GOT3 (cell line): Measurements from ENCODE around the gene ACTL7A.
"Not testable (repeated sequence)": the region's sequence is repeated elsewhere in the genome, so short reads cannot be mapped to it uniquely, and the experiment has no call there.

Experiments
- DNase-seq: peaks from one replicate; lab custom pipeline; 2025; ENCODE audit warnings: mixed read lengths; lab: John Stamatoyannopoulos, UW

ACTL7A gene, protein sequence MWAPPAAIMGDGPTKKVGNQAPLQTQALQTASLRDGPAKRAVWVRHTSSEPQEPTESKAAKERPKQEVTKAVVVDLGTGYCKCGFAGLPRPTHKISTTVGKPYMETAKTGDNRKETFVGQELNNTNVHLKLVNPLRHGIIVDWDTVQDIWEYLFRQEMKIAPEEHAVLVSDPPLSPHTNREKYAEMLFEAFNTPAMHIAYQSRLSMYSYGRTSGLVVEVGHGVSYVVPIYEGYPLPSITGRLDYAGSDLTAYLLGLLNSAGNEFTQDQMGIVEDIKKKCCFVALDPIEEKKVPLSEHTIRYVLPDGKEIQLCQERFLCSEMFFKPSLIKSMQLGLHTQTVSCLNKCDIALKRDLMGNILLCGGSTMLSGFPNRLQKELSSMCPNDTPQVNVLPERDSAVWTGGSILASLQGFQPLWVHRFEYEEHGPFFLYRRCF

DNA sequence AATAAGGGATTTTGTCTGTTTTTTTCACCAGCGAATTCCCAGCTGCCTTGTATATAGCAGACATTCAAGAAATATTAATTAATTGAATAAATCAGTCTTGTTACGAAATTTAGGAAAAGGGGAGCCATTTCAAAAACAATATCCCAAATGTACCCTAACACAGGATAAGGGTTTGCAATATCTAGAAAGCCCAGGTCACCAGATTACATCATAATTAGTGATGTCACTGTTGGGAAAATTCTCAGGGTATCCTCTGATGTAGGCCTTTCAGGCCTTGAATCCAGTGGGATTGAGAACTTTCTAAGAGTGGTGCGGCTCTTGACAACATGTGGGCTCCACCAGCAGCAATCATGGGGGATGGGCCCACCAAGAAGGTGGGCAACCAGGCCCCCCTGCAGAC, at the start of gene ACTL7A:
TSS of gene ACTL7A (plus strand) at position 270 of the 400 bp plus-strand sequence. CDS start at position 327, 57 bp downstream.
- DNase-seq, result no peak

- DNase-seq, result no peak
Observed at GRCh38 chr9:108812396-108813025, 49.6 kb upstream of the ACTL7A start.

DNA sequence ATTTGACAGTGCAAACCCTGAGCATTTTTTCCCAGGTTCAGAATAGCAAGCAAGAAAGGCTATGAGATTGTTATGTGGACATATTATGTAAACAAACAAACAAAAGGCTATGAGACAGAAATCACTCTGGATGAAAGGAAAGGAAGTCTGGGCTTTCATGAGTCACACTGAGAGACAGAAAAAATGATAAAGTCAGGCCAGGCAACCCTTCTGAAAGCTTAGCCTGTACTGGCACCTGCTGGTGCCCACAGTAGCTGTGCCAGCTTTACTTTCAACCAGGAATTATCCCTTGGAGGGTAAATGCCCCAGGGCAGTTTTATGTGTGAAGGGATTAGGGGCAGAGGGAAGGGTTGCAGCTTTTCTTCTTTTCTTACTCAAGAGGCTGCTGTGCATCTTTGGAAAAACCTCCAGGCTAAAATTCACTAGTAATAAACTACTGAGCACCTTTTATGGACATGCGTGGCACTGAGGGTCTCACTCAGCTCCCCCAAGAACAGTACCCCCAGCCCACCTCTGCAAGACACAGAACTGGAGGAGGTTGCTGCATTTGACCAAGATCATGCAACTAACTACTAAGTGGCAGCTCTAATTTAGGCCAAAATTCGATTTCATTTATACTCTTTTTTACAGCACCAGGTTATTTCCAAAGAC, 48.0 kb upstream of the ACTL7A start:
- DNase-seq, result no peak

GRCh38 chr9:108815156-108815555, 46.9 kb upstream of the ACTL7A start:
- no peak for DNase-seq

DNA sequence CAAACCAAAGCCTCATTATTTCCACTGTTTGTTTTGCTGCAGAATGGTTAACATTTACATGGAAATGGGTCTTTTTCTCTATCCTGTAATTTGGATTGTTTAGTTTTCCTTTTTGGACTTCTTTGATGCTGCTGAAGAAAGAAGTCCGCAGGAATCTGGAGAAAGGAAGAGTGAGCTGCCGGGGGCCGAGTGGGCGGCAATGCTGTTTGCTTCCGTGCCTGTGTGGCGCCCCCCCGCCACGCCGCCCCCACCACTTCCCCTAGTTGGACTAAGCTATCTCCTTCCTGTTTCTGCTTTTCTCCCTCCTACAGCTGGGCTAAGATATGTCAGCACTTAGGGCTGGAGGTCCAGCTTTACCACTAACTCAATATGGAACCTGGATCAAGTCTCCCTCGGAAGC, 46.0 kb upstream of the ACTL7A start:
- no peak for DNase-seq

DNA sequence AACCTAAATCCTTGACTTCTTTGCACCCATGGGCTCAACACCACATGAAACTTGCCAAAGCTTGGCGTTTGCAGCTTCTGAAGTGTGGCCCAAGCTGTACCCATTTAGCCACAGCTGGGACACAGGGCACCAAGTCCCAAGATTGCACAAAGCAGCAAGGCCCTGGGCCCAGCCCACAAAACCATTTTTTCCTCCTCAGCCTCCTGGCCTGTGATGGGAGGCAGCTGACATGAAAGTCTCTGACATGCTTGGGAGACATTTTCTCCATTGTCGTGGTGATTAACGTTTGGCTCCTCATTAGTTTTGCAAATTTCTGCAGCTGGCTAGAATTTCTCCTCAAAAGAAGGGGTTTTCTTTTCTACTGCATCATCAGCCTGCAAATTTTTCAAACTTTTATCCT, 38.2 kb upstream of the ACTL7A start:
- DNase-seq, result no peak

DNA sequence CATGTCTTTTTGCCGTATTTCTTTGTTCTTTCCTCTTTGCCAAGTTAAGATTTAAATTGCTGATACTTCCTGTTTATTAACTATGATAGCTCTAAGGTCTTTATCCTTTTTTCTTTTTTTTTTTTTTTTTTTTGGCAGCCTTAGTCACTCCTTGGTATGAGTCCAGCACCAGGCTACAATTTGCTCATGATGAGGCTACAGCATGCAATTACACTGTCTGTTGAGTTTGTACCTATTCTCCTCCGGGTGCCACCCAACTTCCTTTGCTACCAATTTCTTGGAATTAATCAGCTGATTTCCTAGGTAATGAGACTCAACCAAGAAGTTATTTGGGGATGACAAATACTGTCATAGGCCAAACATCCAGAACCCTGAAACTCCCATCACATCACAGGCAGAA, 31.8 kb upstream of the ACTL7A start:
- DNase-seq, result no peak

DNA sequence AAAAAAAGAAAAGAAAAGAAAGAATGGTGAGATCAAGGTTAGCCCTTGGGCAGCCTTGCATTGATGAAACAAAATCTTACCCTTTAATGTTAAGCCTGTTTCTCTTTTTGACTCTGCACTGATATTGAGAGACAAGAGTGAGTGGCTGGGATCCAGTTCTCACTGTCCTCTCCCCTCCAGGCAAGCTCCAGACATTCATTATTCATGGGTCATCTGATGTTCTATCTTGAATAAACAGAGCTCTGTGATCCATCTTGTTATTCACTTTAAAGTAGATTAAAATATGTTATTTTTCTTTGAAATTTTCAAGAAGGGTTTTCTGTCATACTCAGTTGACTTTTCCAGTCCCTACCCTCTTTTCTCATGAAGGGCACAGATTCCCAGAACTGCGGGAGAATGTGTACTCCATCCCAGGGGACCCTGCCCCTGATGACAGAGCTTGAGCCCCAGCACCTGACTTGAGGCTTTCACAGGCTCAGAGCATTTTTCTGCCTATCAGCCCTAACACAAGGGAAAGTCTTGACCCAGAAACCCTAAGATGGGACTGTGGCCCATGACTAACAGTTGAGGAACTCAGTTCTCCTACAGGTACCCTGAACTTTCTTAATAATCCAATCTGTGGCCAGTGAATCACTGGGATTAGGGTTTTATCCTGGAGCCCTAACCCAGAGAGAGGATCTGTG, 30.4 kb upstream of the ACTL7A start:
- DNase-seq, result no peak

DNA sequence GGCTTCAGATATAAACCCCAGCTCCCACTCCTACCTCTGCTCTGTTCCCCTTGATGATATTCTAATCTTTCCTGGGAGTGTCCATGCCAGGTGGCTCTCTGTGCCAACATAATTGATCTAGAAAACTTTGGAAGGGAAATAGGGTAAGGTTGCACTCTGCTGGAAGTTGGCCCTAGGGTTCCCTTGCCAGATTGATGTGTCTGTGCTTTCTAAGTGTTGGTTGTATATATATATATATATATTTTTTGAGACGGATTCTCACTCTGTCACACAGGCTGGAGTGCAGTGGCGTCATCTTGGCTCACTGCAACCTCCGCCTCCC, 29.9 kb upstream of the ACTL7A start:
- DNase-seq, result no peak

- DNase-seq, result no peak
Observed at GRCh38 chr9:108834959-108835665, 27.0 kb upstream of the ACTL7A start.

GRCh38 chr9:108835831-108836230, 26.2 kb upstream of the ACTL7A start:
- no peak for DNase-seq

- no peak for DNase-seq
Observed at GRCh38 chr9:108836319-108836718, 25.7 kb upstream of the ACTL7A start.

- DNase-seq, result no peak
Observed at GRCh38 chr9:108836781-108837180, 25.3 kb upstream of the ACTL7A start.

GRCh38 chr9:108837530-108837929, 24.5 kb upstream of the ACTL7A start:
- DNase-seq, result no peak

DNA sequence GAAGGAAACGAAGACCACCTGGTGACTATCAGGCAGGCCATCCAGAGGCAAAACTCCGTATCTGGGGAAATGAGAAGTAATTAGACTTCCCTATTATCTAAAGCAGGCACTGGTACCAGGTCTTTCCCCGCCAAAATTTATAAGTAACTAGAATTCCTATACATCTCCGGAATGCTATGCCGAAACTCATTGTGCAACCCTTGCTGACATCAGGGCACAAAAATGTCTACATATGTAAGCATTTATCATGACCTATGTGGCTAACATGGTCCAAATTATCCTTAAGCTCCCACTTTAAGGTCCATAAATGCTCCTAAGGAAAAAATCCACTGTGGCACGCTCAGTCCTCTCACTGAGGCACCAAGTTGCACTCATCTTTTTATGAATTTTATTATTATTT, 24.0 kb upstream of the ACTL7A start:
- no peak for DNase-seq

DNA sequence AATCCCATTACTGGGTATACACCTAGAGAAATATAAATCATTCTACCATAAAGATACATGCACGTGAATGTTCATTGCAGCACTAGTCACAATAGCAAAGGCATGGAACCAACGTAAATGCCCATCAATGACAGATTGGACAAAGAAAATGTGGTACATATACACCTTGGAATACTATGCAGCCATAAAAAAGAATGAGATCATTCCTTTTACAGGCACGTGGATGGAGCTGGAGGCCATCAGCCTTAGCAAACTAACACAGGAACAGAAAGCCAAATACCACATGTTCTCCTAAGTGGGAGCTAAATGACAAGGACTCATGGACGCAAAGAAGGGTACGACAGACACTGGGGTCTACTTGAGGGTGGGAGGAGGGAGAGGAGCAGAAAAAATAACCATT, 22.5 kb upstream of the ACTL7A start:
- DNase-seq, result not testable (repeated sequence)

- no peak for DNase-seq
Observed at GRCh38 chr9:108842610-108843295, 19.3 kb upstream of the ACTL7A start.

DNA sequence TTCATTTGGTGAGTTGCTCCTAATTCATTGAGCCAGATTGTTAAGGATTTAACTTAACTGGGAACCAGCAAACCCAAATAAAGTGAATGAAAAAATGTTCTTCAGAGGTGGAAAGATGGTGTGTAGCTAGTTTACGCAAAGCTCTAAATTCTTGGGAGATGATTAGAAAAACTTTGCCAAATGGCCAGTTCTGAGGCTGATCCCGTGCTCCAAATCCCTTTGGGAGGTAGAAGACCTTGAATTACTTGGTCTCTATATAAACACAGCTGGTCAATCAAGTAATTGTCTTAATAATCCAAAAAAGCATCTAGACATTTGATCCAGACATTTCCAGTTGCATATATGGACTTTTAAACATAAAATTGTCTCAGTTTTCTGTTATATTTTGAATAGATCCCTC, 17.7 kb upstream of the ACTL7A start:
- no peak for DNase-seq

- no peak for DNase-seq
Observed at GRCh38 chr9:108844856-108845255, 17.2 kb upstream of the ACTL7A start.

DNA sequence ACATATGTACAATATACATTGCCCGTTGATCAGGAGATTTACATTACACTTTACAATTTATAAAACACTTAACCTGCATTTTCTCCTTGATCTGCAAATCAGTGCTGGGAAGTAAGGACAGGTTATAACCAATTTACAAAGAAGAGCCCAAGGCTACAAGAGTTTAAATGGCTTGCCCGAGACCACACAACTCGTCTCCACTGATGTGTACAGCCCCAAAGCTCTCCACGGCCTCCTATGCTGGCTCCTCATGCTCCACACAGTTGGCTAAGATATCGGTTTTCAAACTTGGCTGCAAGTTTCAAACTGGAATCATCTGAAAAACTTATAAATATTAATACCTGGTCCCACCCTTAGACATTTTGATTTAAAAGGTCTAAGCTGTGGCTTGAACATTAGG, 16.6 kb upstream of the ACTL7A start:
- no peak for DNase-seq

DNA sequence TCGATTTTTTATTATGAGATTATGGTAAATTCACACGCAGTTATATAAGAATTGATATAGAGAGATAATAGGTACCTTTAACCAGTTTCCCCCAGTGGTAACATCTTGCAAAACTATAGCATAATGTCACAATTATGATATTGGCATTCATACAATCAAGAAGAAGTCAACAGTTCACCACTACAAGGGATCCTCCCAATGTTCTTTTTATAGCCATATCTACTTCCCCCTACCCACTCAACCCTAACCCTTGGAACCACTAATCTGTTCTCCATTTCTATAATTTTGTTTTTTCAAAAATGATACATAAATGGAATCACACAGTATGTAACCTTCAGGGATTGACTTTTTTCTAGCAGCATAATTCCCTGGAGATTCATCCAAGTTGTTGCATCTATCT, 16.1 kb upstream of the ACTL7A start:
- no peak for DNase-seq
